Stimulated activated CD8-positive, alpha-beta memory T cell treated with anti-CD3 and anti-CD28 coated beads, Interleukin-4, amount 100 ng/mL, for 24 hours (primary cell): Measurements from ENCODE around the gene KAT6B.

Experiments used
- DNase-seq: peaks from one replicate; pipeline ENCODE4 v3.0.0-alpha.2; 2020; ENCODE audit warnings: low read depth

Gene KAT6B

GRCh38 chr10:74988054-74988775 is 161.8 kb downstream of the KAT6B start:
- DNase-seq = no peak

GRCh38 chr10:74988832-74989561 is 162.6 kb downstream of the KAT6B start:
- no peak for DNase-seq

- DNase-seq = no peak
Measured at GRCh38 chr10:74991435-74991834, 165.0 kb downstream of the KAT6B start.

- no peak for DNase-seq
Measured at GRCh38 chr10:74992068-74992467, 165.7 kb downstream of the KAT6B start.

GRCh38 chr10:74993649-74994048 is 167.2 kb downstream of the KAT6B start:
- no peak for DNase-seq

GRCh38 chr10:74994854-74995253 is 168.5 kb downstream of the KAT6B start:
- no peak for DNase-seq

GRCh38 chr10:74995806-74996205 is 169.4 kb downstream of the KAT6B start:
- DNase-seq = no peak

GRCh38 chr10:74997163-74997562 is 170.8 kb downstream of the KAT6B start:
- DNase-seq = no peak

GRCh38 chr10:75000748-75001321 is 174.4 kb downstream of the KAT6B start:
- no peak for DNase-seq

GRCh38 chr10:75001715-75002350 is 175.4 kb downstream of the KAT6B start:
- no peak for DNase-seq

- DNase-seq = no peak
Measured at GRCh38 chr10:75002351-75002725, 175.9 kb downstream of the KAT6B start.

GRCh38 chr10:75002967-75003594 is 176.7 kb downstream of the KAT6B start:
- DNase-seq = no peak

GRCh38 chr10:75003891-75004290 is 177.5 kb downstream of the KAT6B start:
- DNase-seq = no peak

GRCh38 chr10:75007646-75008045 is 181.2 kb downstream of the KAT6B start:
- DNase-seq = no peak

- no peak for DNase-seq
Measured at GRCh38 chr10:75008952-75009351, 182.6 kb downstream of the KAT6B start.

GRCh38 chr10:75009426-75009825 is 183.0 kb downstream of the KAT6B start:
- no peak for DNase-seq

- DNase-seq = no peak
Measured at GRCh38 chr10:75010373-75010772, 184.0 kb downstream of the KAT6B start.

GRCh38 chr10:75011221-75011620 is 184.8 kb downstream of the KAT6B start:
- DNase-seq = no peak

- DNase-seq = no peak
Measured at GRCh38 chr10:75012471-75012870, 186.1 kb downstream of the KAT6B start.

GRCh38 chr10:75013007-75013406 is 186.6 kb downstream of the KAT6B start:
- DNase-seq = no peak

GRCh38 chr10:75013522-75013921 is 187.1 kb downstream of the KAT6B start:
- DNase-seq = no peak

GRCh38 chr10:75014516-75015230 is 188.3 kb downstream of the KAT6B start:
- DNase-seq = no peak
